ENCODE data around the gene WNT3A. TPM values are rescaled to one million over a fixed set of nuclear protein-coding genes. Genes with fewer than 3 reads are reported as not detected.

WNT3A gene
- total RNA-seq, 4 donors from 2014 or later: not detected

- TF ChIP-seq, protein P1, sequence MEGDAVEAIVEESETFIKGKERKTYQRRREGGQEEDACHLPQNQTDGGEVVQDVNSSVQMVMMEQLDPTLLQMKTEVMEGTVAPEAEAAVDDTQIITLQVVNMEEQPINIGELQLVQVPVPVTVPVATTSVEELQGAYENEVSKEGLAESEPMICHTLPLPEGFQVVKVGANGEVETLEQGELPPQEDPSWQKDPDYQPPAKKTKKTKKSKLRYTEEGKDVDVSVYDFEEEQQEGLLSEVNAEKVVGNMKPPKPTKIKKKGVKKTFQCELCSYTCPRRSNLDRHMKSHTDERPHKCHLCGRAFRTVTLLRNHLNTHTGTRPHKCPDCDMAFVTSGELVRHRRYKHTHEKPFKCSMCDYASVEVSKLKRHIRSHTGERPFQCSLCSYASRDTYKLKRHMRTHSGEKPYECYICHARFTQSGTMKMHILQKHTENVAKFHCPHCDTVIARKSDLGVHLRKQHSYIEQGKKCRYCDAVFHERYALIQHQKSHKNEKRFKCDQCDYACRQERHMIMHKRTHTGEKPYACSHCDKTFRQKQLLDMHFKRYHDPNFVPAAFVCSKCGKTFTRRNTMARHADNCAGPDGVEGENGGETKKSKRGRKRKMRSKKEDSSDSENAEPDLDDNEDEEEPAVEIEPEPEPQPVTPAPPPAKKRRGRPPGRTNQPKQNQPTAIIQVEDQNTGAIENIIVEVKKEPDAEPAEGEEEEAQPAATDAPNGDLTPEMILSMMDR (IDR thresholded peaks at IDR 0.05; ENCODE audit: low read depth): no peak
Measured at GRCh38 chr1:228074954-228075730, 68.3 kb downstream of the WNT3A start.

DNA sequence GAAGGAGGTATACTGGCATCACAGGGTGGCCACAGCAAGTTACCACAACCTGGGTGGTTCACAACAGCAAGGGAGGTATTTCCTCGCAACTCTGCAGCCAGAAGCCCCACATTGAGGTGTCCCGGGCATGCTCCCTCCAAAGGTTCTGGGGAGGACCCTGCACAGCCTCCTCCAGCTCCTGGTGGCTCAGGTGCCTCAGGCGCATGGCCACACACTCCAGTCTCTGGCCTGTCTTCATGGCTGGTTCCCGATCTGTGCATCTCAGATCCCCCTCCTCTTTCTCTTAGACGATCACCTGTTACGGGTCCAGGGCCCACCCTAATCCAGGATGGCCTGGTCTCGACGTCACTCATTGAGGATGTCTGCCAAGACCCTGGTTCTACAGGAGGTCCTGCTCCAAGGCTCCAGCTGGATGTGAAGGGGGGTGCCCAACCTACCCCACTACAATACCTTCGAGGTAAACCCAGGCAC is 69.0 kb downstream of the WNT3A start:
- TF ChIP-seq, protein P1 (IDR thresholded peaks at IDR 0.05; ENCODE audit: low read depth): no peak

DNA sequence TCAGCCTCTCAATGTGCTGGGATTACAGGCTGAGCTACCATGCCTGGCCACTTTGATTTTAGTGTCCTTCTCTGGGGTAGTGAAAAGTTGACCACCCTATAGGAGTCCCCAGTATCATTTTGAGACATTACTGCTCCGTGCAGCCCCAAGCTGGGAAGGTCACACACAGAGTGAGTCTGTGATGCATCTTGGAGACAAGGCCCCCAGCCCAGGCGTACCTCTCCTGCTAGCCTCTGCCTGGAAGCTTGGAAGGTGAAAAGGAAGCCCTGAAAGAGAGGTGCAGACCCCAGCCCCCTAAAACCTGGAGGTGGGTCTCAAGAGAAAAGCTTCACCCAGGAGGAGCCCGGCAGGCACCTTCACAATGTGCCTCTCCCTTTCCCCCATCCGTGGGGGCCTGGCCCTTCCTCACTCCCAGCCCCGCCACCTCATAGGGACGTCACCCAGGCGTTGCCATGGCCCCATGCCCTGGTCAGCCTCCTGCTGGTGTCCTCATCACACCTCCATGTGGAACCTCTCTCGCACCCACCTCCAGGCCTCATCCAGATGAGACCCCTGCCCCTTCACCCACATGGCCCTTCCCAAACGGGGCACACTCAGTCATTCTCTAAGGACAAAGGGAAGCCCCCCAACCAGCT is 70.1 kb downstream of the WNT3A start:
- TF ChIP-seq, protein P1 (IDR thresholded peaks at IDR 0.05; ENCODE audit: low read depth): no peak

DNA sequence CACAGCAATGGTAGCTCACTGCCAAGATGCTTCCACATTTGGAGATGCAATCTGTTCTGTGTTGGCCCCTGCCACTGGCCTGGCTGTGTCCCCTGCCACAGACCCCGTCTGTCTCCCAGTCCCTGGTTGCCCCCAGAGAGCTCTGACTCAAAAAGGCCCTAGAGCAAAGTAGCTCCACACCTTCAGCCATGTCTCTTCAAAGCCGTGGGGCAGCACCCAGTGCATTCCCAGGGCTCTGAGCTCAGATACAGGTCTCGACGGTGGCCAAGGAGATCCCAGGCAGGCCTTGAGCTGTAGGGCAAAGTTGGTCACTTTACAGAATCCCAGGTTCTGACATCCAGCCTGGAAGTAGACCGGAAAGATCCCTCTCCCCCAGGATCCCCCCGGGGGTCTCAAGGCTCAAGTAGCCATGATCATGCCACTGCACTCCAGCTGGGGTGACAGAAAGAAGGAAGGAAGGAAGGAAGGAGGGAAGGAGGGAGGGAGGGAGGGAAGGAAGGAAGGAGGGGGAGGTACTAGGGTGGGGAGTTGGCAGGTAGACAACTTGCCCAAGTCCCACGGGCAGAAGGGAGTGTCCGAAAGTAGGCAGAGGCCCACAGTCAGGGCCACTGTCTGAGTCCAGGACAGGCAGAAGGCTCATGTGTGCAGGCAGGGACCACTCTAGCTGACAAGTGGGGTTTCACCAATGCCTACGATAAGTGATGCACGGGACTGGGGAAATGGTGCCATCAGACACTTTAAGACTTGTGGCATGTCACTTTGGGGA is 71.0 kb downstream of the WNT3A start:
- TF ChIP-seq, protein P1 (IDR thresholded peaks at IDR 0.05; ENCODE audit: low read depth): no peak

DNA sequence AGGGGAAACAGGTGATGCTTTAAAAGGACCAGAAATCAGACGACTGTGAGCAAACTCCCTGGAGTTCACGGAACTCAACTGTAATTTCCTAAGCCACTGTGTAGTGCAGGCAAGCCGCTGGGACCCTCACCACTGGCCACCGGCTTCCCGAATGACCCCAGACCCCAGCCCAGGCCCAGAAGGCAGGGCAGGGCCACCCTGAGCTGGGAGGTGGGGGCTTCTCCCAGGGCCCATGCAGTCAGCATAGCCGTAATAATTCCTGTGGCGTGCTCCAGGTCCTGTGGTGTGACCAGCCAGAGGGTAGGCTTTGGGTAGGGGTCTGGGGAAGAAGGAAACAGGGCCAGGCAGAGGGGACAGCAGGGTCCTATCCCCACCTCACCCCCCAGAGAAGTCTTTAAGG is 72.2 kb downstream of the WNT3A start:
- TF ChIP-seq, protein P1 (IDR thresholded peaks at IDR 0.05; ENCODE audit: low read depth): no peak

DNA sequence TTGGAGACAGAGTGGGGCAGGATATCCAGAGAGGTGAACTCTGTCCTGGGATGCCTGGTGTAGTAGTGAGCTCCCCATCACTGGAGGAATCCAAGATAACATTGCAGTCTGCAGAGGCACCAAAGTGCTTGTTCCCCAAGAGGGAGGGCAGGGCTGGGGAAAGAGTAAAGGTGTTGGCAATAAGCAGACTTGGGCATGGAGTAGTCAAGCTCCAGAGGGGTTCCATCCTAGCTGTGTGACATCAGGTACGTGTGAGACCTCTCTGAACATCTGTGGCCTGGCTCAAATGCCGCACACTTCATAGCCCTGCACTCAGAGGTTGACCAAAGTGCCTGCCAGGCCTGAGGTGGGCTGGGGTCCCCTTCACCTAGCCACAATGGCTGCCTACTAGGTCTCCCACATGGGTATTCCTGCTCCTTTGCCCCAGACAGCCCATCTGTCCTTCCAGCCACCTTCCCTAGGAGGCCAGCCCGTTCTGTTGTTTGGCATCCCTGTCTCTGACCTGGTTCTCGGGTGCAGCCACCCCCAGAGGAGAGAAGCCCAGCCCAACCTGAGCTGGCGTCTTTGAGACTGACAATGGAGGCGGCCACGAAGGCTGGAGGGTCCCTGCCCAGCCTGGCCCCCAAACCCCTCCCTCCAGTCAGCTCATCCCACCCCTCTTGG is 72.9 kb downstream of the WNT3A start:
- TF ChIP-seq, protein P1 (IDR thresholded peaks at IDR 0.05; ENCODE audit: low read depth): no peak
